Fibroblast of lung (primary cell): ENCODE results near the gene RNF223.

Experiments used
- EZH2 ChIP-seq: IDR thresholded peaks from 2 replicates; pipeline ENCODE4 v1.5.1; 2012; ENCODE audit warnings: low read length, control low read depth, mild to moderate bottlenecking; ENCODE audit errors: missing control alignments
- TF ChIP-seq, protein P1 (sequence below), 2 donors: IDR thresholded peaks in 1 of 2; conservative IDR thresholded peaks in 1 of 2; 1 replicate in 1 of 2; 2 replicates in 1 of 2; pipeline ENCODE4 v1.5.1; 2011 to 2012; ENCODE audit warnings: low read length in 2 of 2, control low read depth in 1 of 2, inconsistent platforms in 1 of 2, low read depth in 1 of 2, mild to moderate bottlenecking in 1 of 2

DNA sequence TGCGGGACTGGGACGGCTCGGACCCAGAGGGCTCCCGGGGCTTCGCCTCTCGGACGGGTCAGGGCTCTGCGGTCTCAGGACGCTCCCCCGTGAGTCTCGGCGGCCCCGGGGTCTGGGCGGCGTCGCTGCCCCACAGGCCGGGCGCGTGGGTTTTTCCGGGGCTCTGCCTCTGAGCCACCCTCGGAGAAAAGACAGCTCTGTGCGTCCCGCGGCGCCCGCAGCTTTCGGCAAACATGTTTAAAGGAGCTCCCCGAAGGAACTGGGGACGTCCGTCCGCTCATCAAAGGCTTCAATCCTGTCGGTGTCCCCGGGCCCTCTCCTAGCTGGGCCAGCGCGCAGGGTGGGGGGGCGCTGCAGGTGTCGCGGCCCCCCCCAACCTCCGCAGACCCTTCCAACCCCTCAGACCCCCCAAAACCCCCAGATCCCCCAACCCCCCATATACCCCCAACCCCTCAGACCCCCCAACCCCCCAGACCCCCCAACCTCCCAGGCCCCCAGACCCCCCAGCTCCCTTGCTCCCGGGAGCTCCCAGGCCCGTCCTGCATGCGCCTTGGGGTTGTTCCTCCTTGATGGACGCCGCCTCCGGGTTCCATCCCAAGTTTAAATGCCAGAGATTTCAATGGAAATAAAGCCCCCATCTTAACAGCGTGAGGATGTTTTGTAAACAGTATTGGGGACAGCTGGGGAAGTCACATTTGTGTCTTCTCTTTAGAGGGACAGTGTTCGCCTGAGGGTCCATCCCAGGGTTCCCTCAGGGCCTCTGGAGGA, 42.8 kb upstream of the RNF223 start:
- no peak for TF ChIP-seq EZH2
- TF ChIP-seq, protein P1, sequence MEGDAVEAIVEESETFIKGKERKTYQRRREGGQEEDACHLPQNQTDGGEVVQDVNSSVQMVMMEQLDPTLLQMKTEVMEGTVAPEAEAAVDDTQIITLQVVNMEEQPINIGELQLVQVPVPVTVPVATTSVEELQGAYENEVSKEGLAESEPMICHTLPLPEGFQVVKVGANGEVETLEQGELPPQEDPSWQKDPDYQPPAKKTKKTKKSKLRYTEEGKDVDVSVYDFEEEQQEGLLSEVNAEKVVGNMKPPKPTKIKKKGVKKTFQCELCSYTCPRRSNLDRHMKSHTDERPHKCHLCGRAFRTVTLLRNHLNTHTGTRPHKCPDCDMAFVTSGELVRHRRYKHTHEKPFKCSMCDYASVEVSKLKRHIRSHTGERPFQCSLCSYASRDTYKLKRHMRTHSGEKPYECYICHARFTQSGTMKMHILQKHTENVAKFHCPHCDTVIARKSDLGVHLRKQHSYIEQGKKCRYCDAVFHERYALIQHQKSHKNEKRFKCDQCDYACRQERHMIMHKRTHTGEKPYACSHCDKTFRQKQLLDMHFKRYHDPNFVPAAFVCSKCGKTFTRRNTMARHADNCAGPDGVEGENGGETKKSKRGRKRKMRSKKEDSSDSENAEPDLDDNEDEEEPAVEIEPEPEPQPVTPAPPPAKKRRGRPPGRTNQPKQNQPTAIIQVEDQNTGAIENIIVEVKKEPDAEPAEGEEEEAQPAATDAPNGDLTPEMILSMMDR (conservative IDR thresholded peaks at IDR 0.05 in 1 of 2, IDR thresholded peaks at IDR 0.05 in 1 of 2; ENCODE audit: low read depth in 1 of 2, low read length in 2 of 2) = no peak
